Activated CD8-positive, alpha-beta memory T cell treated with anti-CD3 and anti-CD28 coated beads, Interleukin-2, amount 50 U/mL, for 1 hour (primary cell): ENCODE data around the gene ZFP28.
A peak's percentile ranks its signal among the peaks of the same experiment; 100 is the strongest.

Source experiments
- DNase-seq: peaks from one replicate; pipeline ENCODE4 v3.0.0-alpha.2; 2020; ENCODE audit errors: extremely low read depth

ZFP28 gene

DNA sequence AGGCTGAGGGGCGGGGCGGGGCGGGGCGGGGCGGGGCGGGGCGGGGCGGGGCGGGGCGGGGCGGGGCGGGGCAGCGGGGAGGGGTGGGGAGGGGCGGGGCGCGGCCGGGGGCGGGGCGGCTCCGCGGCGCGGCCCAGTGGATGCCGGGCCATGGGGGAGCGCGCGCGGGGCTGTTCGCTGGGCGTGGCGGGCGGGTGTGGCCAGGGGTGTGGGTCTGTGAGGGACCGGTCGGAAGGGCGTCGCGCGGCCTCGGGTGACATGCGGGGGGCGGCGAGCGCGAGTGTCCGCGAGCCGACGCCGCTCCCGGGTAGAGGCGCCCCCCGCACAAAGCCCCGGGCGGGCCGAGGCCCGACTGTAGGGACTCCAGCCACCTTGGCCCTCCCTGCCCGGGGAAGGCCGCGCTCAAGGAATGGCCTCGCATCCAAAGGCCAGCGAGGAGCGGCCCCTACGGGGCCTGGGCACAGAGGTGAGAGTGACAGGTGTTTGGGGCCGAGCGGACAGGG is at the start of gene ZFP28:
TSS of gene ZFP28 (plus strand) at position 188 of the 503 bp plus-strand sequence. CDS start at position 259, 71 bp downstream.
- DNase-seq: peak; percentile 34

DNA sequence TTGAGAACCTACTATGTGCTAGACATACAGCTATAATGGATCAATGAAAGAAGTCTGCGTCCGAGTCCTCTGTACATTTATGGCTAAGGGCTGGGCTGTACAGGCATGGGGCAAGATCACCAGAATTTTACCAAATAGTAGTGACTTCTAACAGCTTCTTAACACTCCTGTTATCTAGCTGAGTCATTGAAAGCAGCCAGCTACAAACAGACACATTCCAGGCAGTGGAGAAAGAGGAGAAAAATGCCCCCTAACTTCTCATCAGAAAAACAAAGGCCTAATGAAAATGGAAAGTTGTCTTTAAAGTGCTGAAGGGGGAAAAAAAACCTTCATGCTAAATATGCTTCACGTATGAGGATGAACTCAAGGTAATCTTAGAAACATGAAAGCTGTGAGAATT is 47.3 kb upstream of the ZFP28 start:
- no peak for DNase-seq

DNA sequence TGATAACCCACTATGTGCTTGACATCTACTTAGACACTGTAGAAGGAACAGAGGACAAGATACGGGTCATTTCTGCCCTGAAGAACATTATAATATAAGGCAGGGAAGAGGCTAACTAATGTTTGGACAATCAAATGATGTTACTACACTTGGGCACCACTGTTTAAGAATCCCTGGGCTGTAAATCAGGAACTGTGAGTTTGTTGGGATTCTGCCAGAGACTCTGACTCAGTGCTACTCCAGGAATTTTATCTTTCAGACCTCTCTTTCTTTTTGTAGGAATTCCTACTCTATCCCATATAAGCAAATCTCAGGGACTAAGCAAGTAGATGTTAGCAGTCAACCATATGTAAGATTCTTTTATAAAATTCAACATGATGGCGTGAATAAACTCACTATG is 34.2 kb upstream of the ZFP28 start:
- DNase-seq: no peak

GRCh38 chr19:56507446-56508289 is 31.1 kb upstream of the ZFP28 start, which contains the start of gene ZNF471:
ZNF471 (plus strand) TSS chr19:56507855; CDS start chr19:56511572, 3,717 bp downstream.
- peak; percentile 72 for DNase-seq

GRCh38 chr19:56508290-56508778 is 30.4 kb upstream of the ZFP28 start:
- DNase-seq: no peak

DNA sequence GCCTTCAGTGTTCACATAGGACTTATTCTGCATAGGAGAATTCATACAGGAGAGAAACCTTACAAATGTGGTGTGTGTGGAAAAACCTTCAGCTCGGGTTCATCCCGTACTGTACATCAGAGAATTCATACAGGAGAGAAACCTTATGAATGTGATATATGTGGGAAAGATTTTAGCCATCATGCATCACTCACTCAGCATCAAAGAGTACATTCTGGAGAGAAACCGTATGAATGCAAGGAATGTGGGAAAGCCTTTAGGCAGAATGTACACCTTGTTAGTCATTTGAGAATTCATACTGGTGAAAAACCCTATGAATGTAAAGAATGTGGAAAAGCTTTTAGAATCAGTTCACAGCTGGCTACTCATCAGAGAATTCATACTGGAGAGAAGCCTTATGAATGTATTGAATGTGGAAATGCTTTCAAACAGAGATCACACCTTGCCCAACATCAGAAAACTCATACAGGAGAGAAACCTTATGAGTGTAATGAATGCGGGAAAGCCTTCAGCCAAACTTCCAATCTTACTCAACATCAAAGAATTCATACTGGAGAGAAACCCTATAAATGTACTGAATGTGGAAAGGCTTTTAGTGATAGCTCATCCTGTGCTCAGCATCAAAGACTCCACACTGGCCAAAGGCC is 13.4 kb upstream of the ZFP28 start:
- no peak for DNase-seq

GRCh38 chr19:56537442-56537841 is 1.3 kb upstream of the ZFP28 start:
- no peak for DNase-seq

DNA sequence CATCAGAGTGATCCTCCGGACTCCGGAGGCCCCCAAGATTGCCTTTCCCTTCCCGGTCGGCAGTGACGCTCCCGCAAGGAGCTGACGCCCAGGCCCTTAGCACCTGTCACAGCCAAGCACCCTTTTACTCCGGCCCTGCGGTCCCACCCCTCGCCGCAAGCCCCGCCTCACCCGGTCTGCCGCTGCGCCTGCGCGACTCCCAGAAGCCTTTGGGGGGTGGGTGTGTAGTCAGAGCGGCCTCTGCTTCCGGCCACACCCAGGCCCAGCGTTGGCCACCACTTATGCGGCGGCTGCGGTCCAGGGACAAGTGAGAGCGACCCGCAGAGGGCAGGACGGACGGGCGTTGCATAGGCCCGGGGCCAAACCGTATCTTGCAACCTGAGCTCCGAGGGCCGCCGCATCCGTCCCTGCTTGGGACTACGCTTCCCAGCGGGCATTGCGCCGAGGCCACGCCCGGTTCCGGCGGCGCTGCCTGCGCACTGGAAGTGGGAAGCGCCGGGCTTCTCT is 441 bp upstream of the ZFP28 start:
- peak; percentile 73 for DNase-seq

GRCh38 chr19:56543776-56544175 is 5.0 kb downstream of the ZFP28 start:
- no peak for DNase-seq

- DNase-seq: no peak
Observed at GRCh38 chr19:56547535-56547934, 8.8 kb downstream of the ZFP28 start.

- DNase-seq: no peak
Observed at GRCh38 chr19:56554272-56554869, 15.6 kb downstream of the ZFP28 start.

DNA sequence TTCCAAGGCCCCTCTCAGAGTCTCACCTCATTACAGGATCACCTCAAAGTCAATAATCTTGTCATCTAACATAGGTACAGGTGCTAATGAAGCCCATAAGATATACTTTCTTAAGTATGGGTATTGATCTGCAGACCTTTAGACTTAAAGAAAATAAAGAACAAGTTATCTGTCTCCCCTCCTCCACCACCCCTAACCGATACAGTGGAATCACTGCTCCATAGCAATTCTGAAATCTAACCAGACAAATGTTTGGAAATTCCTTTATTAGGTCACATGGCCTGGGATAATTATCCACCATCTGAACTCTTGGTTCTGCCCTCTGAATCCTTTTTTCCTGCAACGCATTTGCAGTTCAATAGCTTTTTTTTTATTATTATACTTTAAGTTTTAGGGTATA is 24.0 kb downstream of the ZFP28 start:
- no peak for DNase-seq

- DNase-seq: peak; percentile 0
Observed at GRCh38 chr19:56566904-56567273, 28.1 kb downstream of the ZFP28 start.

DNA sequence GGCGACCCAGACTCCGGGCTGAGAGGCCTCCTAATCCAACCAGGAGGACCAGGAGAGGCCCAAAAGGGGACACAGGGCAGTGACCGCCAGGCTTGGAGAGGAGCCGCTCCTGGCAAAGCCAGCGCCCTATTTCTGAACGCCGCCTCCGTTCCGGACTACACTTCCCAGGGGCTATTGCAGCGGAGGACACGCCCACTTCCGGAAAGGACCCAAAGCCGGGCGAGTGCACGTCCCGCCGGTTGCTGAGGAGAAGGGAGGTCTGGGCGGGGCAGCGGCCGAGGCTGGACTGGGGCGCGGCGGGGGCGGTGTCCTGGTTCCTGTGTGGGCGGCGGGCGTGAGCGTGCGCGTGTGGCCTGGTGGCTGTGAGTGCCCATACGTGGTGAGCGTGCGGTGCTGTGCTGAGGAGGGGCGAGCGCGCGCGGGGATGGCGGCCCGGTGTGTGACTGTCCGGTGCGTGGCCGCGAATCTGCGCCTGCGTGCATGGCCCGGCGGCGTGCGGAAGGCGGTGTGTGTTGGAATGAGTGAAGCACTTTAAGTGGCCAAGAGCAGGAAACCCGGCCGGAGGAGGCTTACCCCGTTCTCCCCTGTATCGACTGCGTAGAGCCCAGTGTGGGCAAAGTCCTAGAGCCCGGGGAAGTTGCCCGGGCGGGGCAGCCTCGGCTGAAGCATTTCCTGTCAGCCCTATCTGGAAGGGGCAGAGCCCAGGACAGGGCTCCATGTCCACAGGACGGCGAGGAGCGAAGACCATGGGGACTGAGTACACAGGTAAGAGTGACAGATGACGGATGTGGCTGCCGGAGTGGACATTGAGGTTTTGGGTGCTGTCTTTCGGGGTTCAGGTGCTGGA is 28.7 kb downstream of the ZFP28 start, which contains the start of gene ZNF470:
TSS of gene ZNF470 (plus strand) at position 195 of the 847 bp plus-strand sequence. CDS start 2,844 bp downstream, outside the sequence.
- peak; percentile 73 for DNase-seq

DNA sequence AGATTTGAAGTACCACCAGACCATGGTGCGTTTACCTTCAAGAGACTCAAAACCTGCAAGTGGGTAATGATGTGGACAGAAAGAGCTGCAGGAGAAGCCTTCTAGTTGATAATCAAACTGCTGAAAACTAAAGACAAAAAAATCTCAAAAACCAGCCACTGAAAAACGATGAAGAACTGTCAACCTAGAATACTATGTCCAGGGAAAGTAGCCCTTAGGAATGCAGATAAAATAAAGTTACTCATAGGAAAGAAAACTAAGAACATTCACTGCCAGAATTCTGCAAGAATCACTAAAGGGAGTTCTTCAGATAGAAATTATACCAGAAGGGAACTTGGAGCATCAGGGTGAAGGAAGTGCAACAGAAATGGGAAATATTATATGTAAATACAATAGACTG is 33.8 kb downstream of the ZFP28 start:
- no peak for DNase-seq

GRCh38 chr19:56573914-56574313 is 35.2 kb downstream of the ZFP28 start:
- no peak for DNase-seq

DNA sequence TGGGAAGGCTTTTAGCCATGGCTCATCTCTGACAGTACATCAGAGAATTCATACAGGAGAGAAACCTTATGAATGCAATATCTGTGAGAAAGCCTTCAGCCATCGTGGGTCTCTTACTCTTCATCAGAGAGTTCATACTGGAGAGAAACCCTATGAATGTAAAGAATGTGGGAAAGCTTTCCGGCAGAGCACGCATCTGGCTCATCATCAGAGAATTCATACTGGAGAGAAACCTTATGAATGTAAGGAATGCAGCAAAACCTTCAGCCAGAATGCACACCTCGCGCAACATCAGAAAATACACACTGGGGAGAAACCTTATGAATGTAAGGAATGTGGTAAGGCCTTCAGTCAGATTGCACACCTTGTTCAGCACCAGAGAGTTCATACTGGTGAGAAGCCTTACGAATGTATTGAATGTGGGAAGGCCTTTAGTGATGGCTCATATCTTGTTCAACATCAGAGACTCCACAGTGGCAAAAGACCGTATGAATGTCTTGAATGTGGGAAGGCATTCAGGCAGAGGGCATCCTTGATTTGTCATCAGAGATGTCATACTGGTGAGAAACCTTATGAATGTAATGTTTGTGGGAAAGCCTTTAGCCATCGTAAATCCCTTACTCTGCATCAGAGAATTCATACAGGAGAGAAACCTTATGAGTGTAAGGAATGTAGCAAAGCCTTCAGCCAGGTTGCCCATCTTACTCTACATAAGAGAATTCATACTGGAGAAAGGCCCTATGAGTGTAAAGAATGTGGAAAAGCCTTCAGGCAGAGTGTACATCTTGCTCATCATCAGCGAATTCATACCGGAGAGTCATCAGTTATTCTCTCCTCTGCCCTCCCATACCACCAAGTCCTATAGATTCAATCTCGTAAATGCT is 39.2 kb downstream of the ZFP28 start:
- no peak for DNase-seq

GRCh38 chr19:56594446-56594782 is 55.7 kb downstream of the ZFP28 start:
- no peak for DNase-seq

GRCh38 chr19:56594783-56595547 is 56.2 kb downstream of the ZFP28 start, which contains the start of gene ZNF71:
ZNF71 (plus strand) TSS chr19:56595302; CDS start chr19:56601559, 6,257 bp downstream.
- DNase-seq: peak; percentile 50
